Measurements from ENCODE around the gene CLEC16A.

Gene CLEC16A

DNA sequence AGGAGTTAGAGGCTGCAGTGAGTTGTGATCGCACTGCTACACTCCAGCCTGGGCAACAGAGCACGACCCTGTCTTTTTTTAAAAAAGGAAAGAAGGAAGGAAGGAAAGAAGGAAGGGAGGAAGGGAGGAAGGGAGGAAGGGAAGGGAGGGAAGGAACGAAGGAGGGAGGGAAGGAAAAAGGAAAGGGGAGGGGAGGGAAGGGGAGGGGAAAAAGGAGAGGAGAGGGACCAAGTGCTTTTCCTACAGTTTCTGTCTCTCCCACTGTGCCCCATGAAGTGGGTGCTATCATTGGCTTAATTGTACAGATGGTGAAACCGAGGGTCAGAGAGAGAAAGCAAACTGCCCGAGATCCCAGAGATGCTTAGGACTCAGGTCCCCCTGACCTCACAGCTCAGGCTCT, 254.0 kb downstream of the CLEC16A start:
- DNase-seq (ENCODE audit: low read depth, low spot score): no peak

- no peak for DNase-seq (ENCODE audit: low read depth, low spot score)
Observed at GRCh38 chr16:11198828-11199227, 254.5 kb downstream of the CLEC16A start.

GRCh38 chr16:11200592-11200991, 256.2 kb downstream of the CLEC16A start:
- DNase-seq (ENCODE audit: low read depth, low spot score): no peak

DNA sequence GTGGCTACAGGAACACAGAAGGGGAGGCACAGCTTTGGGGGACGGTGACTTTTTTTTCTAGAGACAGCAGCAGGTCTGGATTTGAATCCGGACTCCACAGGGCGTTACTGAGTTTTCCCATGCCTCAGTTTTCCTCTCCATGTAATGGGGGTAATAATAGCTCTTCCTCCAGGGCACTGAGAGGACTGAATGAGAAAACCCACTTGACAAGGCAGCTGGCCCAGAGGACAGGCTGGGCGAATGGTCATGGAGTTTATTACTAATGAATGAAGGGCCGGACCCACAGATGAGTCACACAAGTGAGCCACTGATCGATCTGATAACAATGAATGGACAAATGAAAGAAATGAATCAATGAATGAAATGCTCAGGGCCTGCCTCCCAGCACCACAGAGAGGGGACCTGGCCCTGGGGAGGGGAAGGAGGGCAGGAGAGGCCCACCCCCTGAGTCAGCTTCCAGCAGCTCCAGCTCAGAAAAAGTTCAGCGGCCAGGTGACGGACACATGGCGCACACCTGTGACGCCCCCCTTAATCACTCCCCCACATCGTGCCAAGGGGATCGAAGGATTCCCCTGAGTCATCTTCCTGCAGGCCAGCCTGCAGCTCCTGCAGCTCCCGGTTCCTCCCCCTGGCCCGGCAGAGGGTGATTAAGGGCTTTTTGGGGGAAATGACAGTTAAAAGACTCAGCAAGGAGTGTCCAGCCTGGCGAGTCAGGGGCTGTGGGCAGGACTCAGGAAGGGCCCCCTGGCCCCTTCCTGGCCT, 257.3 kb downstream of the CLEC16A start:
- DNase-seq (ENCODE audit: low read depth, low spot score): no peak

GRCh38 chr16:11202260-11203091, 258.1 kb downstream of the CLEC16A start:
- no peak for DNase-seq (ENCODE audit: low read depth, low spot score)

- no peak for DNase-seq (ENCODE audit: low read depth, low spot score)
Observed at GRCh38 chr16:11203111-11203623, 258.8 kb downstream of the CLEC16A start.

GRCh38 chr16:11204513-11205047, 260.2 kb downstream of the CLEC16A start:
- DNase-seq (ENCODE audit: low read depth, low spot score): no peak

GRCh38 chr16:11205065-11205699, 260.8 kb downstream of the CLEC16A start:
- DNase-seq (ENCODE audit: low read depth, low spot score): no peak

- no peak for DNase-seq (ENCODE audit: low read depth, low spot score)
Observed at GRCh38 chr16:11205754-11206581, 261.6 kb downstream of the CLEC16A start.

GRCh38 chr16:11207646-11208045, 263.3 kb downstream of the CLEC16A start:
- DNase-seq (ENCODE audit: low read depth, low spot score): no peak

- DNase-seq (ENCODE audit: low read depth, low spot score): no peak
Observed at GRCh38 chr16:11208916-11209665, 264.7 kb downstream of the CLEC16A start.

DNA sequence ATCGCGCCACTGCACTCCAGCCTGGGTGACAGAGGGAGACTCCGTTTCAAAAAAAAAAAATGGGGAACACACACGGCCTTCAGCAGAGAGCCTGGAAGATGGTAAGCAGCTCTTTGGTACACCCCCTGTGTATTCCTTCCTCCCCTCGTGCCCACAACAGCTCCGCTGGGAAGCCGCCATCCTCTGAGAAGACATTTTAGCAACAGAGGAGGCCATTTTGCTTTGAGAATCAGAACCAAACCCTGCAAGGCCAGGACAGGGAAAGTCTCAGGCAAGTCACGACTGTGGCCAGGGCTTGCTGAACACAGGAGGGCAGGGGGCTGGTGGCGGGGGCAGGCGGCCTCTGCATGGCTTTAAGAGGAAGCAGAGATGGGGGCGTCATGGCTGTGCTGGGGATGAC, 265.9 kb downstream of the CLEC16A start:
- DNase-seq (ENCODE audit: low read depth, low spot score): no peak

- DNase-seq (ENCODE audit: low read depth, low spot score): no peak
Observed at GRCh38 chr16:11211061-11211976, 267.0 kb downstream of the CLEC16A start.

DNA sequence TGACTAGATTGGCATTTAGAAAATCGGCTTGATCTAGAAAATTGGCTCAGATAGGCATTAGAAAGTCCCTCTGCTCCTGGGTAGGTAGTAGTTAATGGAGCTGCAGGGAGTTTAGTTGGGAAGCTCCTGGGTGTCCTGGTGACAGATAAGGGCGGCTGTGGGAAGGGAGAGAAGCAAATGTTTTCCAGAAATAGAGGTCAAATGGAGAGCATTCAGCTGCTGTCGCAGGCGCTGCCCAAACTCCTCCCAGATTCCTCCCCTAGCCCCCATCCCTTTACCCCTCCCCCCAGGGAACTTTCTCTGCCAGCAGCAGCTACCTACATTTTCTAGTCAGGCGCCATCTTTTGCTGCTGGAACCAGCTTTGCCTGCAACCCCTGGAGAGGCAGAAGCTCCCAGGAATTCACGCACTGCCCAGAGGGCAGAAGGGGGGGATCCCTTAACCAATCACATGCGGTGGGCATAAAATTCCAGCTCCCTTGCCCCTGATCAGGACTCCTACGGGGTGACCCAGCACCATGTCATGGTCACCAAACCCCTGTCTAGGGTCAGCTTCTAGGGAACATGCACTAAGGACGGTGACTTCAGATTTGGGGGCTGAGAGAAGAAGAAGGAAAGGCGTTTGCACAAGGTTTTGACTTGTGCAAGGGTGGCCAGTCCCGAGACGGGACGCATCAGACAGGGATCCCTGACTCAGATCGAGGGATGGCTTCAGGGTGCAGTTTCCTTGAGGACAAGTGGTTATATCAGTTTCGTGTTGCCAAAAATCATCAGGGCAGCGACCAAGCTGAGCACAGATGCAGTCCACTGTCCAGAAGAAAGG, 267.8 kb downstream of the CLEC16A start:
- no peak for DNase-seq (ENCODE audit: low read depth, low spot score)

GRCh38 chr16:11212798-11213196, 268.4 kb downstream of the CLEC16A start:
- DNase-seq (ENCODE audit: low read depth, low spot score): no peak

DNA sequence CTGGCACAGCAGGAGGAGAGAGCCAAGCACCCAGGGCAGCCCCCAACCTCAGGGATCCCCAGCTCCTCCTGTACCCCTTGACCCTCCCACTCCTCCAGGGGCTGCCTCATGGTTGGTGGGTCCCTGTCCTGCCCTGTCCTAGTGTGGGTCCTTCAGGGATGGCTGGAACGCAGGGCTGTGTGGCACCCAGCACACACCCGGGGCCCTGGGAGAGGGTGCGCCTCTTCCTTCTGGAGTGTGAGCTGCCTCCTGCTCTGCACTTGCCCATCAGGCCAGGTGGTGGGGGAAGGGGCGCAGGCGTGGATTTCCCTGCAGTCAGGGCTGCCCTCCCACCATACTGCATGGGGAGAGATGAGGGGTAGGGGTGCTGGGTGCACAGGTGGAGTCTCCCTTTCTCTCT, 269.0 kb downstream of the CLEC16A start:
- no peak for DNase-seq (ENCODE audit: low read depth, low spot score)

- no peak for DNase-seq (ENCODE audit: low read depth, low spot score)
Observed at GRCh38 chr16:11213799-11214198, 269.4 kb downstream of the CLEC16A start.

GRCh38 chr16:11215935-11216556, 271.7 kb downstream of the CLEC16A start:
- DNase-seq (ENCODE audit: low read depth, low spot score): no peak

Data from activated naive CD8-positive, alpha-beta T cell treated with anti-CD3 and anti-CD28 coated beads, Interleukin-2, amount 50 U/mL, for 16 hours (primary cell).